ENCODE results near the gene PPARG. TPM values are rescaled to one million over a fixed set of nuclear protein-coding genes. Genes with fewer than 3 reads are reported as not detected.
A peak's percentile ranks its signal among the peaks of the same experiment; 100 is the strongest.

PPARG gene
- total and polyA plus RNA-seq, 2 of the 13 experiments (the other 11 are each of a cell fraction or from before 2014, with no cell fraction given) = 13.9 to 58.3 TPM

GRCh38 chr3:12451960-12452359 is 163.1 kb downstream of the PPARG start:
- in situ Hi-C loops (cut with HindIII; ENCODE audit: extremely low pct_ligation_motif_present, low pct_unique_long_range_greater_than_20kb) = no loop called here
- peak; percentile 33 for ATAC-seq
- TF ChIP-seq ZBTB34 (CRISPR knock-in tag; IDR thresholded peaks at IDR 0.05) = no peak
- no peak for TF ChIP-seq BCL3 (CRISPR knock-in tag; IDR thresholded peaks at IDR 0.05)
- TF ChIP-seq ZNF484 (CRISPR knock-in tag; IDR thresholded peaks at IDR 0.05; ENCODE audit: borderline replicate concordance, low read depth) = no peak
- peak; percentile 12; the same call in 1 of the 2 replicates for TF ChIP-seq ZNF547 (CRISPR knock-in tag; IDR thresholded peaks at IDR 0.05)
- no peak for TF ChIP-seq ZBTB38 (CRISPR knock-in tag; IDR thresholded peaks at IDR 0.05)
- no peak for TF ChIP-seq NFE2 (CRISPR knock-in tag; IDR thresholded peaks at IDR 0.05)
- TF ChIP-seq NFYB (CRISPR knock-in tag; IDR thresholded peaks at IDR 0.05) = no peak
- no peak for TF ChIP-seq SNAPC2 (CRISPR knock-in tag; IDR thresholded peaks at IDR 0.05)
- no peak for TF ChIP-seq ZNF558 (CRISPR knock-in tag; IDR thresholded peaks at IDR 0.05; ENCODE audit: borderline replicate concordance)
- no peak for TF ChIP-seq ZC3H13 (CRISPR knock-in tag; IDR thresholded peaks at IDR 0.05)
- TF ChIP-seq NFKB2 (CRISPR knock-in tag; IDR thresholded peaks at IDR 0.05; ENCODE audit: borderline replicate concordance) = no peak
- peak; percentile 16; the same call in 1 of the 2 replicates for TF ChIP-seq ZNF350 (CRISPR knock-in tag; IDR thresholded peaks at IDR 0.05; ENCODE audit: borderline replicate concordance, low read depth)
- no peak for TF ChIP-seq ZNF251 (CRISPR knock-in tag; IDR thresholded peaks at IDR 0.05)
- peak; percentile 54; the same call in 1 of the 2 replicates for TF ChIP-seq ZNF670 (CRISPR knock-in tag; IDR thresholded peaks at IDR 0.05; ENCODE audit: borderline replicate concordance)
- peak; percentile 27; the same call in 1 of the 2 replicates for TF ChIP-seq ZBTB8A (CRISPR knock-in tag; IDR thresholded peaks at IDR 0.05; ENCODE audit: borderline replicate concordance, low read depth)
- no peak for TF ChIP-seq PPARG (CRISPR knock-in tag; conservative IDR thresholded peaks at IDR 0.05)
- no peak for TF ChIP-seq PRPF4 (IDR thresholded peaks at IDR 0.05; ENCODE audit: low read depth, low read length, poor library complexity, severe bottlenecking)
- TF ChIP-seq MED13 (CRISPR knock-in tag; IDR thresholded peaks at IDR 0.05) = no peak
- no peak for TF ChIP-seq ERF (CRISPR knock-in tag; IDR thresholded peaks at IDR 0.05)
- TF ChIP-seq ZNF30 (CRISPR knock-in tag; IDR thresholded peaks at IDR 0.05) = no peak
- no peak for TF ChIP-seq ZZZ3 (CRISPR knock-in tag; IDR thresholded peaks at IDR 0.05; ENCODE audit: borderline replicate concordance)
- no peak for TF ChIP-seq PHF20 (CRISPR knock-in tag; IDR thresholded peaks at IDR 0.05)
- TF ChIP-seq ELF3 (CRISPR knock-in tag; IDR thresholded peaks at IDR 0.05) = no peak
- TF ChIP-seq PAWR (CRISPR knock-in tag; IDR thresholded peaks at IDR 0.05; ENCODE audit: borderline replicate concordance) = no peak

More at GRCh38 chr3:12451960-12452359, 163.1 kb downstream of the PPARG start:
- no peak for FAIRE-seq
- intact Hi-C loops (cut with micrococcal nuclease; ENCODE audit: unreplicated experiment) = no loop called here
- H3K36me3 ChIP-seq (replicated peaks in 1 of 2; ENCODE audit: control insufficient read depth in 1 of 2, insufficient read depth in 2 of 2, low read length in 2 of 2) = no peaks in the 10 kb centered on the region
- DNase-seq (ENCODE audit: low spot score) = no peak
- H3K27ac ChIP-seq (ENCODE audit: extremely low read length, insufficient read depth, low read length) = peak overlapping the region; percentile 83
- ChIA-PET POLR2A (interaction anchor here (0.8 to 1.8 kb wide), 8 partner anchors 10 to 163 kb away, joined by 3 to 16 read pairs (median 4); partner anchors contain the start of genes PPARG and TSEN2), CTCF (ENCODE audit: low intra/inter-chr PET ratio, low total read pairs) (no interaction called here)
- peaks cover 79% of the 10 kb centered on the region for H3K4me1 ChIP-seq (ENCODE audit: insufficient read depth, low read length)
- BruUV-seq (replicated peaks) = no TSS peak
- H3K79me2 ChIP-seq (ENCODE audit: insufficient read depth, low read length) = no peaks in the 10 kb centered on the region
- peak overlapping the region; percentile 26; the same call in 1 of the 2 replicates for H3K4me2 ChIP-seq (ENCODE audit: low read depth, low read length)
- no peaks in the 10 kb centered on the region for H3K27me3 ChIP-seq (ENCODE audit: control insufficient read depth in 1 of 2, insufficient read depth in 2 of 2, low read length in 2 of 2)
- no peaks in the 10 kb centered on the region for H4K20me1 ChIP-seq (ENCODE audit: insufficient read depth, low read length)
- 100% methylated on average over 1 of the region's 1 CpG for WGBS (ENCODE audit: low lambda C conversion rate)
- H2AFZ ChIP-seq (ENCODE audit: low read length) = no peak overlapping the region
- no peaks in the 10 kb centered on the region for H3K9me3 ChIP-seq (ENCODE audit: low read length)
- no peak overlapping the region for H3K4me3 ChIP-seq (replicated peaks in 1 of 3; ENCODE audit: insufficient read depth in 1 of 3, low read depth in 2 of 3, low read length in 3 of 3)
- H3K9ac ChIP-seq (ENCODE audit: insufficient read depth, low read depth, low read length) = peak overlapping the region; percentile 12; the same call in 1 of the 2 replicates

Data from HepG2 (cell line).